Choroid plexus epithelial cell (primary cell): ENCODE data around the gene MRPL28.
"Not testable (repeated sequence)": the region's sequence is repeated elsewhere in the genome, so short reads cannot be mapped to it uniquely, and the experiment has no call there.

Experiments used
- DNase-seq: peaks from one replicate; pipeline ENCODE4 v3.0.0-alpha.2; 2010; ENCODE audit warnings: low read depth
- H3K4me3 ChIP-seq: 2 replicates; pipeline ENCODE4 v1.5.1; 2011; ENCODE audit warnings: low read depth, mild to moderate bottlenecking, control low read depth, low read length, moderate library complexity
- CTCF ChIP-seq: conservative IDR thresholded peaks from 2 replicates; pipeline ENCODE4 v1.5.1; 2011; ENCODE audit warnings: low read depth, mild to moderate bottlenecking, control low read depth, inconsistent platforms, low read length, moderate library complexity

The MRPL28 gene

GRCh38 chr16:370443-370842 lies at the start of gene MRPL28:
Gene MRPL28, minus strand, starts transcription at chr16:370538. Its CDS starts 320 bp downstream, at chr16:370218.
- DNase-seq: peak; percentile 98
- H3K4me3 ChIP-seq: peak within 1 kb of the TSS; percentile 48
- no peak for TF ChIP-seq CTCF

- H3K4me3 ChIP-seq, DNase-seq: not testable (repeated sequence)
Observed at GRCh38 chr16:415170-415498, 44.8 kb upstream of the MRPL28 start.

- no peak for TF ChIP-seq CTCF
- DNase-seq: no peak
- H3K4me3 ChIP-seq: no peak overlapping the region
Observed at GRCh38 chr16:414395-415169, 44.2 kb upstream of the MRPL28 start.

- TF ChIP-seq CTCF: no peak
- no peak overlapping the region for H3K4me3 ChIP-seq
- DNase-seq: no peak
Observed at GRCh38 chr16:411576-412265, 41.4 kb upstream of the MRPL28 start.

- no peak overlapping the region for H3K4me3 ChIP-seq
- DNase-seq: no peak
- no peak for TF ChIP-seq CTCF
Observed at GRCh38 chr16:410516-411178, 40.3 kb upstream of the MRPL28 start.

GRCh38 chr16:407253-407652 lies 36.9 kb upstream of the MRPL28 start:
- DNase-seq: no peak
- TF ChIP-seq CTCF: no peak
- no peak overlapping the region for H3K4me3 ChIP-seq
